Choroid plexus epithelial cell (primary cell): ENCODE data around the gene ELMO1.

Experiments used
- DNase-seq: peaks from one replicate; pipeline ENCODE4 v3.0.0-alpha.2; 2010; ENCODE audit warnings: low read depth
- H3K4me3 ChIP-seq: 2 replicates; pipeline ENCODE4 v1.5.1; 2011; ENCODE audit warnings: low read depth, mild to moderate bottlenecking, control low read depth, low read length, moderate library complexity
- TF ChIP-seq, protein P1 (sequence below): conservative IDR thresholded peaks from 2 replicates; pipeline ENCODE4 v1.5.1; 2011; ENCODE audit warnings: low read depth, mild to moderate bottlenecking, control low read depth, inconsistent platforms, low read length, moderate library complexity

The ELMO1 gene

DNA sequence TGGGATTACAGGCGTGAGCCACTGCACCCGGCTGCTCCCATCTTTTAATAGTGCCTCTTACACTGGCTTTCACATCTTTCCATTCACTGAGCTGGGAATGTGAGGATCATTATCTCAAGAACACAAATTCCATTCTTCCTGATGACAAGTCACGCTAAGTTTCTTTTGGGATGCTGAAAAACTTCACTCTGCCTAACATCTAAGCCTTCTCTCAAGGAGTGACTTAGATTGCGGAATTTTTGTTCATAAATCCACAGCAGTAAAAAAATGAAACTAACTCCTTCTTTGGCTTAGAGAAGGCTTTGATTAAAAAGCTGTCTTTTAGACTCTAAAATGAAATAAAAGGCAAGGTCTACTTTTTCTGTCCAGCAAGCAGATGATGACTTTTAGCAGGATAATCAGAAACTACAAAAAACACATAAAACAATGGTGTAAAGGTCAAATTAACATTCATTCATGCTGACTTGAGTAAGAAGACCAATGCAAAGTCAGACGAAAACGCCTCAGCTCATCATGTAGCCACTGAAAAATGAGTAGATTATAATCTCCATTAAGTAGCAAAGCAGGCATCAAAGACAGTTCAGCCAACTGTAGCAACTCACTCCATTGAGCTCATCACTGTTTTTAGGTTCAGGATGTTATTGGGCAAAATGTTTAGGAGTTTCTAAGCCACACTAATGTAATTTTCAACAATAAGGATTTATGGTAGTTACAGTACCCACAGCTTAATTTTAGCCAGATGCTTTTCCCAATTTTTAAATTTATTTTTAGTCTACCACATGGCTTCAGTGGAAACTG lies 178.8 kb downstream of the ELMO1 start:
- TF ChIP-seq, protein P1, sequence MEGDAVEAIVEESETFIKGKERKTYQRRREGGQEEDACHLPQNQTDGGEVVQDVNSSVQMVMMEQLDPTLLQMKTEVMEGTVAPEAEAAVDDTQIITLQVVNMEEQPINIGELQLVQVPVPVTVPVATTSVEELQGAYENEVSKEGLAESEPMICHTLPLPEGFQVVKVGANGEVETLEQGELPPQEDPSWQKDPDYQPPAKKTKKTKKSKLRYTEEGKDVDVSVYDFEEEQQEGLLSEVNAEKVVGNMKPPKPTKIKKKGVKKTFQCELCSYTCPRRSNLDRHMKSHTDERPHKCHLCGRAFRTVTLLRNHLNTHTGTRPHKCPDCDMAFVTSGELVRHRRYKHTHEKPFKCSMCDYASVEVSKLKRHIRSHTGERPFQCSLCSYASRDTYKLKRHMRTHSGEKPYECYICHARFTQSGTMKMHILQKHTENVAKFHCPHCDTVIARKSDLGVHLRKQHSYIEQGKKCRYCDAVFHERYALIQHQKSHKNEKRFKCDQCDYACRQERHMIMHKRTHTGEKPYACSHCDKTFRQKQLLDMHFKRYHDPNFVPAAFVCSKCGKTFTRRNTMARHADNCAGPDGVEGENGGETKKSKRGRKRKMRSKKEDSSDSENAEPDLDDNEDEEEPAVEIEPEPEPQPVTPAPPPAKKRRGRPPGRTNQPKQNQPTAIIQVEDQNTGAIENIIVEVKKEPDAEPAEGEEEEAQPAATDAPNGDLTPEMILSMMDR: no peak
- no peak overlapping the region for H3K4me3 ChIP-seq
- no peak for DNase-seq

DNA sequence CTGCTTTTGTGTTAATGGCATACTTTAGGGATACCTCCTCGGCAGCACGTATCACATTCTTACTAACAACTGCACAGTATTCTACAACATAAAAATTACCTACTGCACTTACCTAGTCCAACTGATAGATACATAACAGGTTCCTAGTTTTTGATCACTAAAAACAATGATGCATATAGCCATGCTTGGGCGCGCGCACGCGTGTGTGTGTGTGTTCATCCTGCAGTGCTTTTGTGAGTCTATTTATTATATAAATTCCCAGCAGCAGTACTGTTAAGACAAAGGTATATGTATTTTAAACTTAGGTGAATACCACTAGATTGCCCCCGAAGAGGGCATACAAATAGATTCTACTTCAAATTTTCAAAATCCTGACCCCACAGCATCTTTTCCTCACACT lies 181.4 kb downstream of the ELMO1 start:
- TF ChIP-seq, protein P1: no peak
- no peak overlapping the region for H3K4me3 ChIP-seq
- no peak for DNase-seq

DNA sequence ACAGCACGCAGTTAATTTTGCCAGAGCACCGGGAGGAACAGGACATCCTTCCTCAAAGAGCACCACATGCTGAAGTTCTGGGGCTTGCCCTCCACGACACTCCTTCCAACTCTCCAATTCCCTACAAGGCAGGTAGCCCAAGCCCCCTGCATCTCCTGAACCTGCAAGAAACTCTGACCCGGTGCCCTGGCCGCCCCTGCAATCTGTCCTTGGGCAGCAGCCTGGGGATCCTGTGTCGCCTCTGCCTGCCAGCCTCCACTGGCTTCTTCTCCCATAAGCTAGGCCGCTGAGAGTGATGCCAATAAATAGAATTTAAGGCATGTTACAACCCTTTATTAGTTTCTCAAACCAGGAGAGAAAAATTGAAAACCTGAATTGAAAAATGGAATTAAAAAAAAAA lies 182.8 kb downstream of the ELMO1 start:
- DNase-seq: no peak
- H3K4me3 ChIP-seq: no peak overlapping the region
- TF ChIP-seq, protein P1: no peak

DNA sequence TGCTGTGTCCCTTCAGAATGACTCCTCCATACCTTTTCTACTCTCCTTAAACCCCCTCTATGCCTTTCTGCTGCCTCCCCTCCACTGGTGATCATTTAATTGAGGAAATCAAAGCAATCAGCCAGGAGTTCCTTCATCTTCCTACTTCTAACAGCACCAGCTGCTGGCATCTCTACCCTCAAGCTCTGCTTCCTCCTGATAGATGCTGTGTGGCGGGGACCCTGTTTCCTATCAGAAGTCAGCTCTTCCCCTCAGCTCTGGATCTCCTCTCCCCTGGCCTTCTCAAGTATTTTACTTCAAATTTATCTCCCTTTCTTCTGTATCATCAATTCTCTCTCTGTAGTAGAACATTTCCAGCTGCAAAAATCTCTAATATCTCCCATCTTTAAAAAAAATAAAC lies 183.7 kb downstream of the ELMO1 start:
- no peak for DNase-seq
- TF ChIP-seq, protein P1: no peak
- no peak overlapping the region for H3K4me3 ChIP-seq

DNA sequence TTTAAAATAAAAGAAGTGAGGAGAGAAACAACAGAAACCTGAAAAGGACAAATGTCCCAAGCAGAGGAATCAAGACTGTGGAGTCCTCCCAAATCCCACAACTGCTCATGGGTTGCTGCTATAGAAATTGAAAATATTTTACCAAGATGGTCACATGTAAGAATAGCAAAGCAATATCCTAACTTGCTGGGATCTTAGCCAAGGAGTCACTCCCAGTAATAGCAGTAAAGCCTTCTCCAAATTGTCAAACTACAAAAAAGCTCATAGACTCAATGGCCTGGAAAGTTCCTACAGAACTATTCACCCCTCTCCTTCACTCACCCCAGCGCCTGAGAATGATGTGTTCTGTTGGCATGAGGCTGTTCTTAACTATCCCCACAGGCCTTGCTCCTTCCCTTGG lies 186.5 kb downstream of the ELMO1 start:
- TF ChIP-seq, protein P1: no peak
- DNase-seq: no peak

DNA sequence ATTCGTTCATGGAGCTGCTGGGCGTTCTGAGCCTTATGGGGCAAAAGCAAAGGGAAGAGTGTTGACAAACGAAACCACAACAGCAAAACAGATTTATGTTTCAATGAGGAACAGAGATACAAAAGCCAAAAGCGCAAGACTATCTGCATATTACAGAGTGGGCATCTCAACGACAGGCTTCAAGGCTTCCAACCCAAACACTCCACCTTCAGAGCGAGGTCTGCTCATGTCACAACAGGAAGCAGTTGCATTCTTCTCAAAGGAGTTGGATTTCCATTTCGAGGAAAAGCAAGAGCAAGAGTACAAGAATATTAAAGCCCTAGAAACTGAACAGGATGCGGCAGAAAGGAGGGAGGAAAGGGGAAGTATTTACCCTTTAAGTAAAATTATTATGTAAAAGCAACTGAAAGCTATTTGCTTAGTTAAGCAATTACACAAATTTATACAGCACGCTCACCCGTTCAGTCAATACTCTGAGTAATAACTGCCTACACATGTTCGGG lies 189.3 kb downstream of the ELMO1 start:
- no peak overlapping the region for H3K4me3 ChIP-seq
- TF ChIP-seq, protein P1: no peak
- DNase-seq: no peak

More for the DNA sequence above, 186.5 kb downstream of the ELMO1 start:
- no peak overlapping the region for H3K4me3 ChIP-seq

DNA sequence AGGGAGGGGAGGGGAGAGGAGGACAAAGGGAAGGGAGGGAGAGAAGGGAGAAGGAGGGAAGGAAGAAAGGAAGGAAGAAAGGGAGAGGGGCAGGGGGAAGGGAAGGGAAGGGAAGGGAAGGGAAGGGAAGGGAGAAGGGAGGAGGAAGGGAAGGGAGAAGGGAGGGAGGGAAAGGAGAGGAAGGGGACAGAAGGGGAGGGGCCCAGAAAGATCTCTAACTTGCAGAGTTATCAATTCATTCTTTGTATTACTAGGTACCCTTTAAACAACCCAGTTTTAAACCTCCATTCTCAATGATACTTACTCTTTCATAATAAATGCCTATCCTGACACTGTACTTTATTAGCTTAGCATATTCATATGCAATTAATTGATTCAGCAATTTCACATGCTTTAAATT lies 192.0 kb downstream of the ELMO1 start:
- no peak for DNase-seq
- TF ChIP-seq, protein P1: no peak
- no peak overlapping the region for H3K4me3 ChIP-seq
